NOMO-1 (cell line): ENCODE measurements around the gene RAB8A.

Experiments
- DNase-seq, 2 experiments: peaks; one replicate each; lab custom pipeline; 2025; ENCODE audit not compliant: unreplicated experiment in 2 of 2; lab: John Stamatoyannopoulos, UW

Gene RAB8A

GRCh38 chr19:16136185-16136999 is 24.7 kb downstream of the RAB8A start:
- DNase-seq = no peak

- peak; percentile 79 to 81 for DNase-seq
Measured at GRCh38 chr19:16139752-16140151, 28.1 kb downstream of the RAB8A start.

- peak; percentile 42 to 46 for DNase-seq
Measured at GRCh38 chr19:16141043-16141442, 29.4 kb downstream of the RAB8A start.

GRCh38 chr19:16142032-16142580 is 30.4 kb downstream of the RAB8A start:
- peak; percentile 18 to 41 for DNase-seq

- peak; percentile 76 to 87 for DNase-seq
Measured at GRCh38 chr19:16143399-16144215, 31.9 kb downstream of the RAB8A start, which contains the start of gene HSH2D. Gene HSH2D (plus strand): TSS chr19:16143685. CDS start chr19:16148751, 5,066 bp downstream.

GRCh38 chr19:16144216-16144581 is 32.5 kb downstream of the RAB8A start:
- DNase-seq = no peak

GRCh38 chr19:16146112-16146511 is 34.4 kb downstream of the RAB8A start:
- no peak for DNase-seq

- DNase-seq = no peak
Measured at GRCh38 chr19:16148443-16149229, 36.9 kb downstream of the RAB8A start.

GRCh38 chr19:16153582-16154336 is 42.1 kb downstream of the RAB8A start:
- no peak for DNase-seq

- DNase-seq = no peak
Measured at GRCh38 chr19:16154557-16154956, 42.9 kb downstream of the RAB8A start.

- DNase-seq = no peak
Measured at GRCh38 chr19:16155128-16155527, 43.4 kb downstream of the RAB8A start.

GRCh38 chr19:16156904-16157303 is 45.2 kb downstream of the RAB8A start:
- no peak for DNase-seq

- no peak for DNase-seq
Measured at GRCh38 chr19:16157601-16158000, 45.9 kb downstream of the RAB8A start.

- DNase-seq = no peak
Measured at GRCh38 chr19:16159655-16160054, 48.0 kb downstream of the RAB8A start.

GRCh38 chr19:16160445-16160942 is 48.8 kb downstream of the RAB8A start:
- DNase-seq = no peak

- no peak for DNase-seq
Measured at GRCh38 chr19:16160943-16161560, 49.4 kb downstream of the RAB8A start.

- DNase-seq = no peak
Measured at GRCh38 chr19:16161840-16162239, 50.2 kb downstream of the RAB8A start.

- DNase-seq = no peak
Measured at GRCh38 chr19:16164222-16164890, 52.7 kb downstream of the RAB8A start.

GRCh38 chr19:16166417-16166816 is 54.7 kb downstream of the RAB8A start:
- no peak for DNase-seq
